ENCODE data around the gene EDAR. TPM values are rescaled to one million over a fixed set of nuclear protein-coding genes. Genes with fewer than 3 reads are reported as not detected.

EDAR gene
- total and polyA plus RNA-seq, 2 donors (not counting 1 experiment from before 2014, with no cell fraction given) = not detected

GRCh38 chr2:108960006-108960405 is 29.0 kb downstream of the EDAR start:
- DNase-seq (ENCODE audit: low read depth in 2 of 2) = no peak
- H3K4me1 ChIP-seq (ENCODE audit: control insufficient read depth, extremely low read depth, insufficient read depth, low read length) = no peaks in the 10 kb centered on the region
- no peaks in the 10 kb centered on the region for H3K9me3 ChIP-seq (ENCODE audit: control insufficient read depth, insufficient read depth, low read depth, low read length)
- no peak for TF ChIP-seq EZH2 (IDR thresholded peaks at IDR 0.05; ENCODE audit: low read length, missing control alignments)
- TF ChIP-seq, protein P1, sequence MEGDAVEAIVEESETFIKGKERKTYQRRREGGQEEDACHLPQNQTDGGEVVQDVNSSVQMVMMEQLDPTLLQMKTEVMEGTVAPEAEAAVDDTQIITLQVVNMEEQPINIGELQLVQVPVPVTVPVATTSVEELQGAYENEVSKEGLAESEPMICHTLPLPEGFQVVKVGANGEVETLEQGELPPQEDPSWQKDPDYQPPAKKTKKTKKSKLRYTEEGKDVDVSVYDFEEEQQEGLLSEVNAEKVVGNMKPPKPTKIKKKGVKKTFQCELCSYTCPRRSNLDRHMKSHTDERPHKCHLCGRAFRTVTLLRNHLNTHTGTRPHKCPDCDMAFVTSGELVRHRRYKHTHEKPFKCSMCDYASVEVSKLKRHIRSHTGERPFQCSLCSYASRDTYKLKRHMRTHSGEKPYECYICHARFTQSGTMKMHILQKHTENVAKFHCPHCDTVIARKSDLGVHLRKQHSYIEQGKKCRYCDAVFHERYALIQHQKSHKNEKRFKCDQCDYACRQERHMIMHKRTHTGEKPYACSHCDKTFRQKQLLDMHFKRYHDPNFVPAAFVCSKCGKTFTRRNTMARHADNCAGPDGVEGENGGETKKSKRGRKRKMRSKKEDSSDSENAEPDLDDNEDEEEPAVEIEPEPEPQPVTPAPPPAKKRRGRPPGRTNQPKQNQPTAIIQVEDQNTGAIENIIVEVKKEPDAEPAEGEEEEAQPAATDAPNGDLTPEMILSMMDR (conservative IDR thresholded peaks at IDR 0.05 in 1 of 2, IDR thresholded peaks at IDR 0.05 in 1 of 2; ENCODE audit: low read depth in 1 of 2, low read length in 2 of 2) = peak; percentile 11 to 15
- no peak overlapping the region for H2AFZ ChIP-seq (ENCODE audit: low read length)
- no peaks in the 10 kb centered on the region for H3K36me3 ChIP-seq (ENCODE audit: control insufficient read depth, insufficient read depth, low read length)
- peaks cover 2% of the 10 kb centered on the region for H4K20me1 ChIP-seq (ENCODE audit: control insufficient read depth, extremely low read depth, insufficient read depth, low read length)
- no peak overlapping the region for H3K4me3 ChIP-seq (replicated peaks in 1 of 4; ENCODE audit: control extremely low read depth in 1 of 4, insufficient read depth in 1 of 4, low read depth in 3 of 4, low read length in 4 of 4)
- no peak overlapping the region for H3K27ac ChIP-seq (ENCODE audit: insufficient read depth, low read length)
- peaks cover 15% of the 10 kb centered on the region for H3K27me3 ChIP-seq (ENCODE audit: control insufficient read depth, insufficient read depth, low read length)
- H3K79me2 ChIP-seq (ENCODE audit: control insufficient read depth, insufficient read depth, low read length) = no peaks in the 10 kb centered on the region
- H3K9ac ChIP-seq (ENCODE audit: insufficient read depth, low read length) = no peak overlapping the region
- no peak overlapping the region for H3K4me2 ChIP-seq (ENCODE audit: extremely low read depth, insufficient read depth, low read length)

DNA sequence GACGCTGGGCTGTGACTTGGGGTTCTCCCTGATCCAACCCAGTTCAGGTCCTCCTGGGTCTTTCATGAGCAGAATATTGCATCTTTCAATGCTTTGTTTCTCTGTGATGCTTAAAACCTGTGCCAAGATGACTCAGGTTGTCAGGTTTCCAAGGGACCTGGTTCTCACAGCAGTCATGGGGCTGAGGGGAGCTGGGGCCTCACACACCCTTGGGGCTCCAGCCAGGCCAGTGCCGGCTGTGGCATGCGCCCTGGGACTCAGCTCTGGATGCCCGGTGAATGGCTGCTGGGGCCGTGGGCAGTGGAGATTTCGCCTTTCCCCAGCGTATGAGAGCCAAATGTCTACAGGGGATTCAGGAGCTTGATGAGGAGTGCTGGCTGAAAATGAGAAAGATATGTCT is 29.6 kb downstream of the EDAR start:
- Histone ChIP-seq H2AFZ (ENCODE audit: low read length) (no peak overlapping the region), H3K9me3 (ENCODE audit: control insufficient read depth, insufficient read depth, low read depth, low read length) (no peaks in the 10 kb centered on the region), H3K27ac (ENCODE audit: insufficient read depth, low read length) (no peak overlapping the region), H3K27me3 (ENCODE audit: control insufficient read depth, insufficient read depth, low read length) (peaks cover 15% of the 10 kb centered on the region), H3K4me3 (replicated peaks in 1 of 4; ENCODE audit: control extremely low read depth in 1 of 4, insufficient read depth in 1 of 4, low read depth in 3 of 4, low read length in 4 of 4) (no peak overlapping the region), H3K4me2 (ENCODE audit: extremely low read depth, insufficient read depth, low read length) (no peak overlapping the region), H3K79me2 (ENCODE audit: control insufficient read depth, insufficient read depth, low read length) (no peaks in the 10 kb centered on the region), H3K4me1 (ENCODE audit: control insufficient read depth, extremely low read depth, insufficient read depth, low read length) (no peaks in the 10 kb centered on the region), H4K20me1 (ENCODE audit: control insufficient read depth, extremely low read depth, insufficient read depth, low read length) (peaks cover 2% of the 10 kb centered on the region), H3K36me3 (ENCODE audit: control insufficient read depth, insufficient read depth, low read length) (no peaks in the 10 kb centered on the region), H3K9ac (ENCODE audit: insufficient read depth, low read length) (no peak overlapping the region)
- no peak for DNase-seq (ENCODE audit: low read depth in 2 of 2)
- no peak for TF ChIP-seq EZH2 (IDR thresholded peaks at IDR 0.05; ENCODE audit: low read length, missing control alignments)
- TF ChIP-seq, protein P1 (conservative IDR thresholded peaks at IDR 0.05 in 1 of 2, IDR thresholded peaks at IDR 0.05 in 1 of 2; ENCODE audit: low read depth in 1 of 2, low read length in 2 of 2) = no peak

DNA sequence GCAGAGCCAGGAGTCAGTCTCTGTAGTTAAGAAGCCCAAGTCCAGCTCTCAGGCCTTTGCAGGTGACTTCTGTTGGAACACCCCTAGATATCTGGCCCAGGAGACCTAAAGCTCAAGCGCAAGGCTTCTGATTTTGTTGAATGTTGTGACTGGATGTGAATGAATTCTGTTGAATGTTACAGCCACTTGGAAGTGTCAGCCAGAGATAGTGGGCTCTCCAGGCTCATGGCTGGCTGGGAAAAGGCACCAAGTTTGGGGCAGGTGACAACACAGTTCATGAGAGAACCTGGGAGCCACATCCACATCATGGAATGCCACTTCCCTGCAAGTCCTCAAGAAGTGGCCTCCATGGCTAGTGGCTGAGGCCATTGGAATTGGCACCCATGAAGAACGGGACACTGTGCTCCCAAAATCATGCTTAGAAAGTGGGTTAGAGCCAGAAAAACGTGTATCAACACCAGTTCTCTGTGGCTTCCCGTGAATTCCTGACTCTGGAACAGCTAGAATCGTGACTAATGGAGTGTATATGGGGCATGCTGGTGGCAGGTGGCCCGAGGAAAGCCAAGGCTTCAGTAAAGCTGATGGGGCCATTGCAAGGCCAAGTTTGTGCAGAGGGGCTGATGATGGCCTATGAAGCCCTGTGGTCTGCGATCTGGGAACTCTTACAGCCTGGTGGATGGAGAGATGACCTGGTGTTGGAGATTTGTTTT is 30.2 kb downstream of the EDAR start:
- no peak overlapping the region for H3K4me3 ChIP-seq (replicated peaks in 1 of 4; ENCODE audit: control extremely low read depth in 1 of 4, insufficient read depth in 1 of 4, low read depth in 3 of 4, low read length in 4 of 4)
- no peaks in the 10 kb centered on the region for H3K9me3 ChIP-seq (ENCODE audit: control insufficient read depth, insufficient read depth, low read depth, low read length)
- no peak for TF ChIP-seq EZH2 (IDR thresholded peaks at IDR 0.05; ENCODE audit: low read length, missing control alignments)
- TF ChIP-seq, protein P1 (conservative IDR thresholded peaks at IDR 0.05 in 1 of 2, IDR thresholded peaks at IDR 0.05 in 1 of 2; ENCODE audit: low read depth in 1 of 2, low read length in 2 of 2) = no peak
- H3K4me2 ChIP-seq (ENCODE audit: extremely low read depth, insufficient read depth, low read length) = no peak overlapping the region
- H3K4me1 ChIP-seq (ENCODE audit: control insufficient read depth, extremely low read depth, insufficient read depth, low read length) = no peaks in the 10 kb centered on the region
- H3K9ac ChIP-seq (ENCODE audit: insufficient read depth, low read length) = no peak overlapping the region
- peaks cover 15% of the 10 kb centered on the region for H3K27me3 ChIP-seq (ENCODE audit: control insufficient read depth, insufficient read depth, low read length)
- no peaks in the 10 kb centered on the region for H3K79me2 ChIP-seq (ENCODE audit: control insufficient read depth, insufficient read depth, low read length)
- peaks cover 2% of the 10 kb centered on the region for H4K20me1 ChIP-seq (ENCODE audit: control insufficient read depth, extremely low read depth, insufficient read depth, low read length)
- H3K36me3 ChIP-seq (ENCODE audit: control insufficient read depth, insufficient read depth, low read length) = no peaks in the 10 kb centered on the region
- H3K27ac ChIP-seq (ENCODE audit: insufficient read depth, low read length) = no peak overlapping the region
- DNase-seq (ENCODE audit: low read depth in 2 of 2) = no peak
- H2AFZ ChIP-seq (ENCODE audit: low read length) = no peak overlapping the region

All from fibroblast of lung (primary cell).